Measurements from ENCODE around the gene HYAL2. TPM values are rescaled to one million over a fixed set of nuclear protein-coding genes. Genes with fewer than 3 reads are reported as not detected.

Gene HYAL2
- total and polyA plus RNA-seq, 9 of the 15 experiments (the other 6 are each of a cell fraction or from before 2014, with no cell fraction given), result 0.36 to 22.7 (median 11.4) TPM; not detected in 1

DNA sequence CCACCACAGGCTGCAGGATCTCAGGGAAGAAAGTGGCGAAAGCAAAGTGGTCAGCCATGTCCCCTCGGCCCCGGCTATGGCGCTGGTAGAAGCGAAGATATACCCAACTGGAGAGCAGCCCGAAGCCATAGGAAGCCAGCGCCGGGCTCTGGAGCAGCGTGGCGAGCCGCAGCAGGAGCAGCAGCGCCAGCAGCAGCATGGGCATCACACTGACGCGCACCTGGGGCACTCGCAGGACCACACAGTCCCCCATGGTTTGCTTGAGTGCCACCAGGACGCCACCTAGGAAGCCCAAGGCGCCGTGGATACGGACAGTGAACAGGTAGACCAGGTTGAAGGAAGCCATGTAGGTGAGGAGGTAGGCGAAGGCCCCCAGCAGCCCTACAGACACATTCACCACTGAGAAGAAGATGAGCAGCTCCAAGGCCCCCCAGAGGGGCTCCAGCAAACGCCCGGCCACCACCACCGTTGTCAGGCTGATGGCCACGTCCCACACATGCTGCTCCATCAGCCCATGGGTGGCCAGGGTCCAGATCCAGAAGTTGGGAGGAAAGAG is 35.9 kb upstream of the HYAL2 start:
- Histone ChIP-seq H3K27ac (ENCODE audit: extremely low read depth, low read depth, low read length) (peak overlapping the region; percentile 78), H3K9me1 (ENCODE audit: control insufficient read depth, insufficient read depth, low read length) (peaks cover 6% of the 10 kb centered on the region), H3K4me1 (replicated peaks in 1 of 2; ENCODE audit: control insufficient read depth in 2 of 2, insufficient read depth in 2 of 2, low read length in 2 of 2) (peaks cover 29 to 41% of the 10 kb centered on the region in 2 experiments; a peak in 4 of 5 replicates), H3K36me3 (ENCODE audit: control insufficient read depth, insufficient read depth, low read length) (peaks cover 37% of the 10 kb centered on the region; the same call in 2 of the 3 replicates), H3K4me3 (peak overlapping the region; percentile 62), H3K9me3 (replicated peaks; ENCODE audit: control insufficient read depth, insufficient read depth, low read depth, low read length) (no peaks in the 10 kb centered on the region), H2AFZ (ENCODE audit: low read depth, low read length) (no peak overlapping the region), H4K20me1 (replicated peaks; ENCODE audit: control insufficient read depth, insufficient read depth, low read length) (peaks cover 31% of the 10 kb centered on the region; the same call in 1 of the 2 replicates), H3K4me2 (ENCODE audit: insufficient read depth, low read length) (peak overlapping the region; percentile 95), H3K9ac (ENCODE audit: insufficient read depth in 1 of 2, low read depth in 2 of 2, low read length in 2 of 2) (peak overlapping the region; percentile 74 to 99), H3K27me3 (ENCODE audit: control insufficient read depth in 2 of 2, insufficient read depth in 2 of 2, low read length in 2 of 2) (no peaks in the 10 kb centered on the region), H3K79me2 (ENCODE audit: control insufficient read depth, insufficient read depth, low read length) (peaks cover 41% of the 10 kb centered on the region)
- 9% methylated on average over 23 of the region's 24 CpGs for WGBS (ENCODE audit: insufficient coverage, low coverage, missing lambda C conversion rate)
- DNase-seq (ENCODE audit: extremely low read depth in 1 of 4, low spot score in 3 of 4) (no peak), ATAC-seq (no peak), FAIRE-seq (no peak)
- in situ Hi-C loops (cut with MboI), result no loop called here
- no peak for TF ChIP-seq PML (IDR thresholded peaks at IDR 0.05; ENCODE audit: low read length)
- peak; percentile 34 for TF ChIP-seq RBBP5 (IDR thresholded peaks at IDR 0.05; ENCODE audit: borderline replicate concordance, insufficient read depth, low read length, poor library complexity, severe bottlenecking)
- 0 out of 2 replicates have a peak, but pooled peaks have one; percentile 14 for TF ChIP-seq ETV5 (CRISPR knock-in tag; IDR thresholded peaks at IDR 0.05; ENCODE audit: low read depth)
- intact Hi-C loops (cut with micrococcal nuclease), result loop anchor here (5.0 kb wide), 1 partner anchor 254 kb away; the partner anchor contains the start of gene CISH
- ChIA-PET CTCF (ENCODE audit: low intra/inter-chr PET ratio) (no interaction called here), POLR2A (interaction anchor here (1.3 kb wide), 1 partner anchor 9 kb away, joined by 3 read pairs; no protein-coding TSS in a partner anchor)
- BruUV-seq (replicated peaks), result no TSS peak

DNA sequence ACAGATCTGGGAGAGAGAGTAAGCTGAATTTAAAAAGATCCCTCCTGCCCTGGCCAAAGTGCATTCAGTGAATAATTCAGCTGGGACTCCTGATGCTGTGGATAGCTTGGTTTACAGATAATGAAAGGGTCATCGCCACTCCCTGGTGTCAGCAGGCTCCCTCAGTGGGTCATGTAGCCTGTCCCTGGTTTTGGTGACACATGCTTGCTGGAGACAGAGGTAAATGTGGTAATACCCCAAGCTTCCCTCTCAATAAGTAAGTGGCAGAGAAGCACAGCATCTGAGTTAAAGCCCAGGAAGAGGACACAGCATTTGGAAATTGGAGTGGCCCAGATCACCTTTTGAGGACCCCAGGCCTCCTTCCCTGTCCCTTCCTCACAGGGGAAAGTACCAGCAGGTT is 34.9 kb upstream of the HYAL2 start:
- H2AFZ ChIP-seq (ENCODE audit: low read depth, low read length), result no peak overlapping the region
- ATAC-seq (no peak), FAIRE-seq (no peak), DNase-seq (ENCODE audit: extremely low read depth in 1 of 4, low spot score in 3 of 4) (no peak)
- 0% methylated on average over 1 of the region's 1 CpG for WGBS (ENCODE audit: insufficient coverage, low coverage, missing lambda C conversion rate)
- in situ Hi-C loops (cut with MboI) (no loop called here), intact Hi-C loops (cut with micrococcal nuclease) (loop anchor here (5.0 kb wide), 1 partner anchor 255 kb away; the partner anchor contains the start of gene CISH)
- peaks cover 6% of the 10 kb centered on the region for H3K9me1 ChIP-seq (ENCODE audit: control insufficient read depth, insufficient read depth, low read length)
- ChIA-PET CTCF (ENCODE audit: low intra/inter-chr PET ratio) (no interaction called here), POLR2A (interaction anchor here (0.7 to 1.7 kb wide), 6 partner anchors 9 to 196 kb away, joined by 3 to 10 read pairs (median 4); partner anchors contain the start of gene HYAL1)
- H3K9me3 ChIP-seq (replicated peaks; ENCODE audit: control insufficient read depth, insufficient read depth, low read depth, low read length), result no peaks in the 10 kb centered on the region
- H3K4me3 ChIP-seq, result peak overlapping the region; percentile 62
- no peaks in the 10 kb centered on the region for H3K27me3 ChIP-seq (ENCODE audit: control insufficient read depth in 2 of 2, insufficient read depth in 2 of 2, low read length in 2 of 2)
- peaks cover 29 to 46% of the 10 kb centered on the region in 2 experiments; a peak in 4 of 5 replicates for H3K4me1 ChIP-seq (replicated peaks in 1 of 2; ENCODE audit: control insufficient read depth in 2 of 2, insufficient read depth in 2 of 2, low read length in 2 of 2)
- peak overlapping the region; percentile 0; the same call in 1 of the 3 replicates for H3K27ac ChIP-seq (ENCODE audit: extremely low read depth, low read depth, low read length)
- H3K9ac ChIP-seq (ENCODE audit: insufficient read depth in 1 of 2, low read depth in 2 of 2, low read length in 2 of 2), result peak overlapping the region; percentile 74 to 99; a peak in 3 of 4 replicates
- H3K4me2 ChIP-seq (ENCODE audit: insufficient read depth, low read length), result peak overlapping the region; percentile 95
- no TSS peak for BruUV-seq (replicated peaks)
- H3K79me2 ChIP-seq (ENCODE audit: control insufficient read depth, insufficient read depth, low read length), result peaks cover 41% of the 10 kb centered on the region
- H4K20me1 ChIP-seq (replicated peaks; ENCODE audit: control insufficient read depth, insufficient read depth, low read length), result peaks cover 31% of the 10 kb centered on the region; the same call in 1 of the 2 replicates
- no peak for TF ChIP-seq YY1 (IDR thresholded peaks at IDR 0.05; ENCODE audit: borderline replicate concordance in 1 of 3, control insufficient read depth in 1 of 3, extremely low read depth in 1 of 3, insufficient read depth in 3 of 3, insufficient read length in 1 of 3, insufficient replicate concordance in 2 of 3, low read depth in 1 of 3, low read length in 2 of 3)
- H3K36me3 ChIP-seq (ENCODE audit: control insufficient read depth, insufficient read depth, low read length), result peaks cover 45% of the 10 kb centered on the region; the same call in 2 of the 3 replicates
